Measurements from ENCODE around the gene ABLIM2. TPM values are rescaled to one million over a fixed set of nuclear protein-coding genes. Genes with fewer than 3 reads are reported as not detected.

The ABLIM2 gene
- total and polyA plus RNA-seq, 2 of the 8 experiments (the other 6 are each of a cell fraction or from before 2014, with no cell fraction given) = 2.8 to 3.0 TPM

- CTCF ChIA-PET (ENCODE audit: partially characterized antibody) = interaction anchor here (1.1 kb wide), 1 partner anchor 8 kb away, joined by 3 read pairs; no protein-coding TSS in a partner anchor
- Histone ChIP-seq H3K18ac (ENCODE audit: extremely low read depth, low read length) (no peak overlapping the region), H2BK120ac (replicated peaks; ENCODE audit: low read depth, low read length) (no peak overlapping the region), H3K4me2 (ENCODE audit: insufficient read depth in 1 of 2, low read depth in 2 of 2, low read length in 2 of 2) (no peak overlapping the region), H3K23me2 (ENCODE audit: low read depth, low read length) (no peaks in the 10 kb centered on the region), H3K14ac (ENCODE audit: insufficient read length) (no peak overlapping the region), H3K79me2 (ENCODE audit: control insufficient read depth in 1 of 2, insufficient read depth in 2 of 2, low read length in 2 of 2) (no peaks in the 10 kb centered on the region), H3K27me3 (replicated peaks in 1 of 4; ENCODE audit: control insufficient read depth in 3 of 4, extremely low read depth in 1 of 4, insufficient read depth in 3 of 4, low read length in 3 of 4) (no peaks in the 10 kb centered on the region; a peak in 1 of 7 replicates), H4K8ac (ENCODE audit: extremely low read depth, insufficient read depth, low read length) (no peak overlapping the region), H2BK20ac (ENCODE audit: low read length) (no peak overlapping the region), H3K79me1 (ENCODE audit: low read depth, low read length) (no peaks in the 10 kb centered on the region), H3K4me3 (ENCODE audit: extremely low read depth in 1 of 4, insufficient read depth in 2 of 4, low read depth in 3 of 4, low read length in 4 of 4) (no peak overlapping the region), H3K9me3 (ENCODE audit: insufficient read depth in 2 of 2, low read depth in 1 of 2, low read length in 1 of 2) (no peaks in the 10 kb centered on the region), H4K91ac (replicated peaks; ENCODE audit: insufficient read length, low read length) (no peak overlapping the region), H3K23ac (ENCODE audit: insufficient read length) (no peak overlapping the region), H3K27ac (ENCODE audit: low read depth, low read length) (no peak overlapping the region), H2BK15ac (ENCODE audit: low read length) (no peak overlapping the region), H3K56ac (replicated peaks; ENCODE audit: insufficient read length, low read depth, low read length) (no peak overlapping the region), H3K4ac (replicated peaks; ENCODE audit: insufficient read length, low read depth, low read length) (no peak overlapping the region), H2BK5ac (ENCODE audit: low read depth, low read length) (no peak overlapping the region), H2AFZ (ENCODE audit: low read length) (no peak overlapping the region), H3K9ac (replicated peaks in 1 of 4; ENCODE audit: extremely low read depth in 1 of 4, low read depth in 3 of 4, low read length in 3 of 4) (no peak overlapping the region), H2BK12ac (ENCODE audit: low read depth, low read length) (no peak overlapping the region), H2AK5ac (ENCODE audit: low read depth, low read length) (no peak overlapping the region), H3K36me3 (ENCODE audit: control insufficient read depth in 2 of 4, insufficient read depth in 4 of 4, low read length in 3 of 4) (no peaks in the 10 kb centered on the region), H3K4me1 (replicated peaks in 1 of 4; ENCODE audit: control insufficient read depth in 3 of 4, insufficient read depth in 4 of 4, low read length in 3 of 4) (peaks cover 0 to 13% (median 6%) of the 10 kb centered on the region in 4 experiments; a peak in 5 of 7 replicates), H4K5ac (ENCODE audit: insufficient read length, low read depth, low read length) (no peak overlapping the region), H4K20me1 (replicated peaks in 1 of 2; ENCODE audit: control insufficient read depth in 1 of 2, insufficient read depth in 2 of 2, low read length in 2 of 2) (no peaks in the 10 kb centered on the region)
- WGBS, 2 experiments (ENCODE audit: extremely low coverage in 1 of 2, insufficient coverage in 1 of 2, insufficient read length in 1 of 2, insufficient replicate concordance in 2 of 2, low coverage in 1 of 2, low lambda C conversion rate in 2 of 2, missing lambda C conversion rate in 1 of 2) = 88% methylated on average over 5 of the region's 5 CpGs; no CpG with 5 or more reads in 1 of the 2 experiments
- TF ChIP-seq SIRT6 (IDR thresholded peaks at IDR 0.05; ENCODE audit: low read length) (no peak), BRCA1 (IDR thresholded peaks at IDR 0.05; ENCODE audit: low read depth, low read length) (no peak)
- DNase-seq (ENCODE audit: low read depth in 1 of 2, low spot score in 2 of 2) = no peak
- no peak for FAIRE-seq
- POLR2A ChIA-PET (ENCODE audit: partially characterized antibody) = no interaction called here
Measured at GRCh38 chr4:8123870-8124269, 34.7 kb downstream of the ABLIM2 start.

All from H1 (cell line).